T-helper 2 cell treated with Interferon-gamma antibody and Interleukin-4, amounts not matched to agents 5 μg/mL and 100 μg/mL, for 36 hours (primary cell): ENCODE measurements around the gene CACNB2.
"Not testable (repeated sequence)": the region's sequence is repeated elsewhere in the genome, so short reads cannot be mapped to it uniquely, and the experiment has no call there.

Source experiments
- DNase-seq: peaks from one replicate; pipeline ENCODE4 v3.0.0; 2021; ENCODE audit warnings: low spot score
- H3K27ac Mint-ChIP-seq: one replicate; pipeline ENCODE4 v1.8.0; 2021; ENCODE audit warnings: mild to moderate bottlenecking, mixed read lengths
- H3K27me3 Mint-ChIP-seq: one replicate; pipeline ENCODE4 v1.8.0; 2021; ENCODE audit warnings: low read depth, mixed read lengths
- H3K36me3 Mint-ChIP-seq: one replicate; pipeline ENCODE4 v1.8.0; 2021; ENCODE audit warnings: low read depth, mixed read lengths
- H3K4me1 Mint-ChIP-seq: one replicate; pipeline ENCODE4 v1.8.0; 2021; ENCODE audit warnings: low read depth, mixed read lengths
- H3K4me3 Mint-ChIP-seq: one replicate; pipeline ENCODE4 v1.8.0; 2022; ENCODE audit warnings: mild to moderate bottlenecking, moderate library complexity, mixed read lengths
- H3K9me3 Mint-ChIP-seq: one replicate; pipeline ENCODE4 v1.8.0; 2021; ENCODE audit warnings: mixed read lengths

The CACNB2 gene

DNA sequence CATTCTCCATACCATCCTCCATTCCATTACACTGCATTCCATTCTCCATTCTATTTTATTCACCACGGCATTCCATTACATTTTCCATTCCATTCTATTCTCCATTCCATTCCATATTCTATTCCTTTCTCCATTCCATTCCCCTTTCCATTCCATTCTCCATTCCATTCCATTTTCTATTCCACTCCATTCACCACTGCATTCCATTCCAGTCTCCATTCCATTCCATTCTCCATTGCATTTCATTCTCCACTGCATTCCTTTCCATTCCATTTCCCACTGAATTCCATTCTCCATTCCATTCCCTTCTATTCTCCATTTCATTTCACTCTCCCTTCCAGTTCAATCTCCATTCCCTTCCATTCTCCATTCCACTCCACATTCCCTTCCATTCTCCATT, 431.6 kb downstream of the CACNB2 start:
- Mint-ChIP-seq H3K27ac (no peak overlapping the region), H3K9me3 (peaks cover 10% of the 10 kb centered on the region), H3K36me3 (peaks cover 13% of the 10 kb centered on the region), H3K4me3 (no peak overlapping the region), H3K27me3 (no peaks in the 10 kb centered on the region), H3K4me1 (no peaks in the 10 kb centered on the region)
- DNase-seq: no peak

- H3K36me3 Mint-ChIP-seq: peaks cover 25% of the 10 kb centered on the region
- peaks cover 20% of the 10 kb centered on the region for H3K9me3 Mint-ChIP-seq
- DNase-seq: no peak
- no peak overlapping the region for H3K4me3 Mint-ChIP-seq
- H3K27ac Mint-ChIP-seq: no peak overlapping the region
- no peaks in the 10 kb centered on the region for H3K27me3 Mint-ChIP-seq
- H3K4me1 Mint-ChIP-seq: no peaks in the 10 kb centered on the region
Measured at GRCh38 chr10:18572959-18573561, 432.8 kb downstream of the CACNB2 start.

GRCh38 chr10:18576586-18576985, 436.4 kb downstream of the CACNB2 start:
- H3K9me3 Mint-ChIP-seq: peaks cover 25% of the 10 kb centered on the region
- no peak for DNase-seq
- H3K36me3 Mint-ChIP-seq: peaks cover 50% of the 10 kb centered on the region
- H3K27ac Mint-ChIP-seq: no peak overlapping the region
- H3K4me1 Mint-ChIP-seq: peaks cover 10% of the 10 kb centered on the region
- no peaks in the 10 kb centered on the region for H3K27me3 Mint-ChIP-seq
- no peak overlapping the region for H3K4me3 Mint-ChIP-seq

GRCh38 chr10:18577823-18578685, 437.8 kb downstream of the CACNB2 start:
- Mint-ChIP-seq H3K9me3 (peaks cover 28% of the 10 kb centered on the region), H3K4me3 (no peak overlapping the region), H3K4me1 (peaks cover 25% of the 10 kb centered on the region), H3K27ac (no peak overlapping the region), H3K27me3 (no peaks in the 10 kb centered on the region), H3K36me3 (peaks cover 63% of the 10 kb centered on the region)
- DNase-seq: no peak

DNA sequence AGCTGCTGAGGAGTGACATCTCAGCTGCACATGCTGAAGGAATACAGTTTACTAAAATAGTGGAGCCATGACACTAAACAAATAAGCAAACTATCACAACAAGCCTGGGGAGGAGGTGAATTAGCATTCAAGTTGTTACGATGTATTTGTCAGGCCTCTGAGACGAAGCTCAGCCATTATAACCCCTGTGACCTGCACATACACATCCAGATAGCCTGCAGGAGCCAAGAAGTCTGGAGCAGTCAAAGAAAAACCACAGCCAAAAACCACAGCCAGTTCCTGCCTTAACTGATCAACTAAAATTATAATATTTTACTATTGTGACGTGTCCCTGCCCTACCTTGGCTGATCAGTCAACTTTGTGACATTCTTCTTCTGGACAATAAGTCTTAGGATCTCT, 442.6 kb downstream of the CACNB2 start:
- DNase-seq: peak; percentile 13
- Mint-ChIP-seq H3K4me3 (peak overlapping the region; percentile 44), H3K36me3 (peaks cover 81% of the 10 kb centered on the region), H3K27ac (peak overlapping the region; percentile 66), H3K27me3 (no peaks in the 10 kb centered on the region), H3K9me3 (peaks cover 9% of the 10 kb centered on the region), H3K4me1 (peaks cover 34% of the 10 kb centered on the region)

DNA sequence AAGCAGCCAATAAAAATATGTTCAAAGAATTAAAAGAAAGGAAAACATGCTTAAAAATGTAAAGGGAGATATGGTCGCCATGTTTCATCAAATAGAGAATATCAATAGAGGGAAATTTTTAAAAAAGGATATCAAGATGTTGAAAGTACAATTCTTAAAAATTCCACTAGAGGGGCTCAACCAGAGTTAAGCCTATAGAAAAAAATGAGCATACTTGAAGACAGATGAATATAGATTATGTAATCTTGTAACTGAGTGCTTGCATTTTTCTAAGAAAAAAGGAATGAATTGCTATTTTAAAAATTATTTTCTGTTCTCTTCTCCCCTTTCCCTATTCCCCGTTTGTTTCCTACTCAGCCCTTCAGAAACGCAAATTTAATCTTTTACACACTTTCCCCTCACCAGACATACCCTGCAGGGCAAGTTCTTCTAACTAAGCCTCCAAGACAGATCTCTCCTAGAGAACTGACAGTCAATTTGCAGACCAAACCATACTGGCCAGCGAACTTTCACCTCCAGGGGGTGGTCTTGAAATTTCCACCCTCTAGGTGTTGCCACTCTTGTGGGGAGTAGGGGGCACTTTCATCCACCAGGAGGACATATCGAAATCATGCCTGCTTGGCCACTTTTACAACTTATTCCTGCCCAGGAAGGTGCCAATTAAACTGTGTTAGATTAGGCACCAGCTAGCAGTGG, 443.5 kb downstream of the CACNB2 start:
- peak overlapping the region; percentile 66 for H3K27ac Mint-ChIP-seq
- peaks cover 31% of the 10 kb centered on the region for H3K4me1 Mint-ChIP-seq
- H3K27me3 Mint-ChIP-seq: no peaks in the 10 kb centered on the region
- peaks cover 3% of the 10 kb centered on the region for H3K9me3 Mint-ChIP-seq
- H3K4me3 Mint-ChIP-seq: peak overlapping the region; percentile 44
- peaks cover 82% of the 10 kb centered on the region for H3K36me3 Mint-ChIP-seq
- DNase-seq: no peak

DNA sequence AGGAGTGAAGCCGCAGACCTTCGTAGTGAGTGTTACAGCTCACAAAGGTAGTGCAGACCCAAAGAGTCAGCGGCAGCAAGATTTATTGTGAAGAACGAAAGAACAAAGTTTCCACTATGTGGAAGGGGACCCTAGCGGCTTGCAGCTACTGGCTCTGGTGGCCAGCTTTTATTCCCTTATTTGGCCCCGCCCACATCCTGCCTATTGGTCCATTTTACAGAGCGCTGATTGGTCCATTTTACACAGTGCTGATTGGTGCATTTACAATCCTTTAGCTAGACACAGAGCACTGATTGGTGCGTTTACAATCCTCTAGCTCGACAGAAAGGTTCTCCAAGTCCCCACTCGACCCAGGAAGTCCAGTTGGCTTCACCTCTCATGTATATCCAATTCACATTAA, 446.4 kb downstream of the CACNB2 start:
- peaks cover 87% of the 10 kb centered on the region for H3K36me3 Mint-ChIP-seq
- not testable (repeated sequence) for DNase-seq, H3K27ac Mint-ChIP-seq

DNA sequence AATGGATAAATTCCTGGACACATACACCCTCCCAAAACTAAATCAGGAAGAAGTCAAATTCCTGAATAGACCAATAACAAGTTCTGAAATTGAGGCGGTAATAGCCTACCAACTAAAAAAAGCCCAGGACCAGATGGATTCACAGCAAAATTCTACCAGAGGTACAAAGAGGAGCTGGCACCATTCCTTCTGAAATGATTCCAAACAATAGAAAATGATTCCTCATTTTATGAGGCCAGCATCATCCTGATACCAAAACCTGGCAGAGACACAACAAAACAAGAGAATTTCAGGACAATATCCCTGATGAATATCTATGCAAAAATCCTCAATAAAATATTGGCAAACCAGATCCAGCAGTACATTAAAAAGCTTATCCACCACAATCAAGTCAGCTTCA, 450.9 kb downstream of the CACNB2 start:
- peaks cover 68% of the 10 kb centered on the region for H3K36me3 Mint-ChIP-seq
- not testable (repeated sequence) for H3K4me1 Mint-ChIP-seq, H3K4me3 Mint-ChIP-seq

More for the DNA sequence above, 446.4 kb downstream of the CACNB2 start:
- Mint-ChIP-seq H3K4me1 (peaks cover 24% of the 10 kb centered on the region), H3K9me3 (peaks cover 22% of the 10 kb centered on the region)
- not testable (repeated sequence) for H3K4me3 Mint-ChIP-seq, H3K27me3 Mint-ChIP-seq

More for the DNA sequence above, 450.9 kb downstream of the CACNB2 start:
- H3K9me3 Mint-ChIP-seq: peaks cover 19% of the 10 kb centered on the region
- H3K27ac Mint-ChIP-seq, DNase-seq, H3K27me3 Mint-ChIP-seq: not testable (repeated sequence)
